Activated naive CD4-positive, alpha-beta T cell treated with anti-CD3 and anti-CD28 coated beads for 36 hours (primary cell): Measurements from ENCODE around the gene S1PR5. TPM values are rescaled to one million over a fixed set of nuclear protein-coding genes. Genes with fewer than 3 reads are reported as not detected.

Experiments used
- CTCF ChIA-PET: fragments of 350-600 bp; sonication (Branson Sonifier 250); formaldehyde crosslinking; loops from one replicate; lab custom pipeline; 2021; ENCODE audit warnings: antibody characterized with exemption; lab: Charles Lee
- DNase-seq: peaks from one replicate; pipeline ENCODE4 v3.0.0-alpha.2; 2020
- H3K27ac Mint-ChIP-seq: one replicate; pipeline ENCODE4 v1.8.0; 2021; ENCODE audit warnings: mild to moderate bottlenecking, mixed read lengths
- H3K27me3 Mint-ChIP-seq: one replicate; pipeline ENCODE4 v1.8.0; 2021; ENCODE audit warnings: low read depth, mixed read lengths
- H3K36me3 Mint-ChIP-seq: one replicate; pipeline ENCODE4 v1.8.0; 2021; ENCODE audit warnings: low read depth, mixed read lengths
- H3K4me1 Mint-ChIP-seq: one replicate; pipeline ENCODE4 v1.8.0; 2021; ENCODE audit warnings: low read depth, mixed read lengths
- H3K4me3 Mint-ChIP-seq: one replicate; pipeline ENCODE4 v1.8.0; 2021; ENCODE audit warnings: mild to moderate bottlenecking, moderate library complexity, mixed read lengths
- H3K9me3 Mint-ChIP-seq: one replicate; pipeline ENCODE4 v1.8.0; 2021; ENCODE audit warnings: mixed read lengths
- intact Hi-C: fragments of 100-400 bp; cut with micrococcal nuclease; formaldehyde crosslinking; loops from one replicate; pipeline ENCODE4 v1.15.1; 2023
- total RNA-seq, 2 experiments: library from RNA; stranded (reverse); gene quantifications; one replicate each; pipeline ENCODE4 v1.2.3, GENCODE V29; 2021

The S1PR5 gene, protein sequence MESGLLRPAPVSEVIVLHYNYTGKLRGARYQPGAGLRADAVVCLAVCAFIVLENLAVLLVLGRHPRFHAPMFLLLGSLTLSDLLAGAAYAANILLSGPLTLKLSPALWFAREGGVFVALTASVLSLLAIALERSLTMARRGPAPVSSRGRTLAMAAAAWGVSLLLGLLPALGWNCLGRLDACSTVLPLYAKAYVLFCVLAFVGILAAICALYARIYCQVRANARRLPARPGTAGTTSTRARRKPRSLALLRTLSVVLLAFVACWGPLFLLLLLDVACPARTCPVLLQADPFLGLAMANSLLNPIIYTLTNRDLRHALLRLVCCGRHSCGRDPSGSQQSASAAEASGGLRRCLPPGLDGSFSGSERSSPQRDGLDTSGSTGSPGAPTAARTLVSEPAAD
- not detected for total RNA-seq

DNA sequence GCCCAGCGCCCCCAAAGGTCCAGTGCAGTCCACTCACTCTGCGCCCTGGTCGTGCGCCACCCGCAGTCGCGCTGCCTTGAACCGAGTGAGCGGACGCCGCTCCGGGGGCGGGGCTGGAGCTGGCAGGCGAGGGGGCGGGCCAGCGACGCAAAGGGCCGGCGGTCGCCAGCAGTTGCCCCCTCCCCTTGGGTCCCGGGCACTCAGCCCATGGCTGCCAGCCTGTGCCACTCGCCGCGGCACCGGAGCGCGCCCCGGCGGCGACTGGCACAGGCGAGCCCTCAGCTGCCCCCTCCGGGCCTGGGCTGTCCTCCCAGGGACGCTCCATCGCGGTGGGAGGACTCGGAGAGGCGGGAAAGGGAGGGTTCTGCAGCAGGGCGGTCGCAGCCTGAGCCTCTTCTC lies at the start of gene S1PR5:
Gene S1PR5 (minus strand): TSS at position 87 of the 399 bp plus-strand sequence. CDS start 2,436 bp downstream, outside the sequence.
- DNase-seq, result no peak
- Mint-ChIP-seq H3K27ac (no peak within 1 kb of the TSS), H3K4me3 (peak within 1 kb of the TSS; percentile 59), H3K9me3 (no peaks in the 10 kb centered on the region), H3K4me1 (peaks cover 24% of the 10 kb centered on the region), H3K36me3 (no peaks in the 10 kb centered on the region), H3K27me3 (peaks cover 60% of the 10 kb centered on the region)
- intact Hi-C loops, result no loop called here
- CTCF ChIA-PET, result interaction anchor here (3.6 kb wide), 1 partner anchor 9 kb away, joined by 16 read pairs; no protein-coding TSS in a partner anchor

DNA sequence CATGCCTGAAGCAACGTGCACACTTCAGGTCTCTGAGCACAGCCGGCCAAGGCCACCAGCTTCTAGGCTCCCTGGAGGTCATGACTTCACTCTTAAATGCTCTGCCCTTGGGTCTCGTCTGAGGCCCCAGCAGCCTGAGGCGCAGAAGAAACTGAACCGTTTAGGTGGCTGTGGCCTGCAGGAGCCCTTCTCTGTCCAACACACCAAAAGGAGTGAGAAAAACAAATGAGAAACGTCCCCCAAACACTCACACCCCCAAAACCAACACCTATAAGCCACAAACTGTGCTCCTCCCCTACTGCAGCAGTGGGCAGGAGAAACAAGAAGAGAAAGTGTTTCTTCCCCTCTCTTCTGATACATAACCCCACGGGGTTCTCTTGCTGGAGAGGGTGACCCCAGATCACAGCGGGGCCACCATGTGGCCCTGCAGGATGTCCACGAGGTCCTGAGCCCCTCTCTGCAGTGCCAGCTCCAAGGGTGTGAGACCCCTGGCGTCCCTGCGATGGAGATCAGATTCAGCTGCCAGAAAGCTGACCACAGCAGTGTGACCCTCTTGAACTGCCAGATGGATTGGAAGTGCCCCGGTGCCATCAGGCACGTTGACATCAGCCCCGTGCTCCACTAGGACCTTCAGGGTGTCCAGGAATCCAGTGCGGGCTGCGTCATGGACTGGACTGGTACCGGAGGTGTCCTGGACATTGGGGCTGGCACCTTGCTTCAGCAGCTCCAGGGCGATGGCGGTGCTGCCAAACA lies 49.6 kb upstream of the S1PR5 start:
- CTCF ChIA-PET, result interaction anchor here (0.5 to 3.0 kb wide), 7 partner anchors 14 to 168 kb away, joined by 3 to 9 read pairs (median 4); no protein-coding TSS in a partner anchor
- DNase-seq, result peak; percentile 71
- Mint-ChIP-seq H3K27me3 (no peaks in the 10 kb centered on the region), H3K9me3 (no peaks in the 10 kb centered on the region), H3K36me3 (peaks cover 38% of the 10 kb centered on the region), H3K4me3 (peak overlapping the region; percentile 94), H3K27ac (peak overlapping the region; percentile 98), H3K4me1 (peaks cover 42% of the 10 kb centered on the region)
- intact Hi-C loops, result loop anchor here (1.0 to 5.0 kb wide), 4 partner anchors 24 to 150 kb away; partner anchors contain the start of genes ATG4D and ILF3

GRCh38 chr19:10566408-10566657 lies 49.1 kb upstream of the S1PR5 start:
- intact Hi-C loops, result loop anchor here (1.0 to 5.0 kb wide), 4 partner anchors 23 to 149 kb away; partner anchors contain the start of genes ATG4D and ILF3
- Mint-ChIP-seq H3K27me3 (no peaks in the 10 kb centered on the region), H3K9me3 (no peaks in the 10 kb centered on the region), H3K27ac (peak overlapping the region; percentile 98), H3K4me3 (peak overlapping the region; percentile 94), H3K36me3 (peaks cover 43% of the 10 kb centered on the region), H3K4me1 (peaks cover 47% of the 10 kb centered on the region)
- CTCF ChIA-PET, result interaction anchor here (0.5 to 3.0 kb wide), 3 partner anchors 13 to 168 kb away, joined by 3 to 9 read pairs (median 4); no protein-coding TSS in a partner anchor
- no peak for DNase-seq

DNA sequence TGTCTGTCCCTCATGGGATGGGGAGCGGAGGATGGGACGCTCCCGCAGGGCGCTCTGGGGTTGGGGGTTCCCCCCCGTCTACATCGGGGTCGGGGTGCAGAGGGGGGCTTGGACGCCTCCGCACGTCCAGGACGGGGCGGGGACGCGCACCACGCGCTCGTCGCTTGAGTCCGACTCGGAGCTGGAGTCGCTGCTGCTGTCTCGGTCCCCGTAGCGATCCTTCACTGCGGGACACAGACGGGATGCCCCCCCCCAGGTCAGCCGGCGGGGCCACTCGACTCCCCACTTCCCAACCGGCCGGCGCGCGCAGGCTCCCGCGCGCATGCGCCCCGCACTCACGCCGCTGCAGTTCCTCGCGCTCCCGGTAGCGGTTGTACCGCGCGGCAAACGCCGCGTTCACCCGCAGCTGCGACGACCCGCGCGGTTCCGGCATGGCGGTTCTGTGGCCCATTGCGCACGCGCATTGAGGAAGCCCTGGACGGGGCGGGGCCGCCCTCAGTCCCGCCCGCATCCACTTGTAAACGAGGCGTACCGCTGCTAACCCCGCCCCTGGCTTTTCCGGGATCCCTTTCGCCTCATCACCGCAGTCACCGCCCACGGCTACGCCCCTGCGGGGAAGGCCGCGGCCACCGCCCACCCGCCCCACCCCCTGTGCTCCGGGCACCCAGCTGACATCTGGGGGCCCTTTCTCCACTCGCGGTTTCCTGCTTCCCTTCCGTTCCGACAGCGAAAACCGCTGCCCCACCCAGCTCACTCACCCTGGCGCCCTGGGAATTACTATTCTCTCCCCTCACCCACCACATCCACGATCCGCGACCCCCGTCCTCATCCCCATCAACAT lies 48.5 kb upstream of the S1PR5 start, which contains the start of gene KRI1:
Gene KRI1 (minus strand): TSS at position 444 of the 841 bp plus-strand sequence. CDS start 11 bp downstream, at position 433.
- H3K4me3 Mint-ChIP-seq, result peak within 1 kb of the TSS; percentile 94
- peaks cover 46% of the 10 kb centered on the region for H3K36me3 Mint-ChIP-seq
- CTCF ChIA-PET, result interaction anchor here (0.5 to 3.0 kb wide), 3 partner anchors 13 to 169 kb away, joined by 3 to 9 read pairs (median 4); no protein-coding TSS in a partner anchor
- peak; percentile 99 for DNase-seq
- H3K4me1 Mint-ChIP-seq, result peaks cover 49% of the 10 kb centered on the region
- no peaks in the 10 kb centered on the region for H3K27me3 Mint-ChIP-seq
- peak within 1 kb of the TSS; percentile 98 for H3K27ac Mint-ChIP-seq
- intact Hi-C loops, result loop anchor here (1.0 to 5.0 kb wide), 5 partner anchors 10 to 148 kb away; partner anchors contain the start of genes ATG4D and ILF3
- H3K9me3 Mint-ChIP-seq, result no peaks in the 10 kb centered on the region

DNA sequence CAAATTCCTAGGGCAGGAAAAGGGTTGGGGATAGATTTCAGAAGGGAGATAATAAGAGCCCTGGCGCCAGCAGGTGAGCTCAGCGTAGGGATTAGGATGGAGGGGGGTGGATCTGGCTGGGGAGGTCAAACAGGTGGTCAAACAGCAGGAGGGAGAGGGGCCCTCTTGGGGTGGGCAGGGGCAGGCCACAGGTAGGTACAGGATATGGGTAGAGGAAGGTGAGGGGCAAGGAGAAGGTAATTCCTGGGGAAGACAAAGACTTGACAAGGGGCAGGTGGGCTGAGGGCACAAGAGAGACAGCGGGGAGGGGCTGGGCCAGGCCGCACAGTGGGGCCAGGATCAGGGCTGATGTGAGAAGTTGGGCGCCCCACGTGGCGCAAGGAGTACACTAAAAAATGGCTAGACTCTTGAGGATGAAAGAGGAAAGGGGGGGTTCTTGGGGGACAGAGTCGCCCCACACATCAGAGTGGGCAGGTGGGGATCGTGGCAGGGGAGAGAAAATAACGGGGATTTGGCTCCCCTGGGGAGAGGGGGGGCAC lies 47.9 kb upstream of the S1PR5 start:
- CTCF ChIA-PET, result no interaction called here
- intact Hi-C loops, result loop anchor here (1.0 to 5.0 kb wide), 3 partner anchors 10 to 148 kb away; no protein-coding TSS in a partner anchor
- Mint-ChIP-seq H3K9me3 (no peaks in the 10 kb centered on the region), H3K27ac (peak overlapping the region; percentile 98), H3K36me3 (peaks cover 51% of the 10 kb centered on the region), H3K4me3 (peak overlapping the region; percentile 94), H3K4me1 (peaks cover 47% of the 10 kb centered on the region), H3K27me3 (no peaks in the 10 kb centered on the region)
- DNase-seq, result peak; percentile 67

GRCh38 chr19:10562609-10563008 lies 45.4 kb upstream of the S1PR5 start:
- CTCF ChIA-PET, result interaction anchor here (0.6 to 1.5 kb wide), 4 partner anchors 11 to 137 kb away, joined by 4 to 8 read pairs (median 4); no protein-coding TSS in a partner anchor
- Mint-ChIP-seq H3K36me3 (peaks cover 58% of the 10 kb centered on the region), H3K27ac (peak overlapping the region; percentile 8), H3K27me3 (no peaks in the 10 kb centered on the region), H3K4me3 (peak overlapping the region; percentile 27), H3K4me1 (peaks cover 47% of the 10 kb centered on the region), H3K9me3 (no peaks in the 10 kb centered on the region)
- intact Hi-C loops, result no loop called here
- DNase-seq, result no peak

DNA sequence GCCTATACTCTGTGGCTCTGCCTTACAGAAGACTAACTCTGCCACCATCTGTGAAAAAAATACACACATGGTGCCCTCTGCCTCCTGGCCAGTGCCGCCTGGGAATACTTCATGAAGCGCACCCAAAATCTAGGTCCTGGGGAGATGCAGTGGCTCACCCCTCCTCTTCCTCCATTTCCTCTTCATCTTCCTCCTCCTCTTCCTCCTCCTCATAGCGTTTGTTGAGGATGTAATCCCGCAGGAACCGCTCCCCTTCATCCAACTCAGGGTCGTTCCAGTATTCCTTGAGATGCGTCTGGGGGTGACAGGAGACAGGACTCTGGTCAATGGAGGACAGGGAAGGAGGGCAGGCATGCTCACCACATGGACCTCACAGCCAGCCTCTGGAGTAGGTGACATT lies 42.9 kb upstream of the S1PR5 start:
- Mint-ChIP-seq H3K4me1 (peaks cover 43% of the 10 kb centered on the region), H3K9me3 (no peaks in the 10 kb centered on the region), H3K27me3 (no peaks in the 10 kb centered on the region), H3K27ac (no peak overlapping the region), H3K4me3 (no peak overlapping the region), H3K36me3 (peaks cover 48% of the 10 kb centered on the region)
- CTCF ChIA-PET, result no interaction called here
- DNase-seq, result no peak
- intact Hi-C loops, result no loop called here

GRCh38 chr19:10557603-10558197 lies 40.5 kb upstream of the S1PR5 start:
- Mint-ChIP-seq H3K4me3 (no peak overlapping the region), H3K36me3 (peaks cover 54% of the 10 kb centered on the region), H3K27me3 (no peaks in the 10 kb centered on the region), H3K9me3 (no peaks in the 10 kb centered on the region), H3K4me1 (peaks cover 54% of the 10 kb centered on the region), H3K27ac (no peak overlapping the region)
- CTCF ChIA-PET, result no interaction called here
- intact Hi-C loops, result no loop called here
- DNase-seq, result no peak

GRCh38 chr19:10555610-10555973 lies 38.3 kb upstream of the S1PR5 start:
- Mint-ChIP-seq H3K27me3 (no peaks in the 10 kb centered on the region), H3K9me3 (no peaks in the 10 kb centered on the region), H3K4me1 (peaks cover 54% of the 10 kb centered on the region), H3K4me3 (no peak overlapping the region), H3K27ac (peak overlapping the region; percentile 75), H3K36me3 (peaks cover 55% of the 10 kb centered on the region)
- intact Hi-C loops, result loop anchor here (1.0 kb wide), 1 partner anchor 10 kb away; no protein-coding TSS in a partner anchor
- CTCF ChIA-PET, result interaction anchor here (1.2 to 1.8 kb wide), 2 partner anchors 14 to 144 kb away, joined by 4 to 5 read pairs; no protein-coding TSS in a partner anchor
- no peak for DNase-seq

GRCh38 chr19:10554760-10555609 lies 37.7 kb upstream of the S1PR5 start:
- Mint-ChIP-seq H3K27me3 (no peaks in the 10 kb centered on the region), H3K9me3 (no peaks in the 10 kb centered on the region), H3K4me1 (peaks cover 54% of the 10 kb centered on the region), H3K4me3 (no peak overlapping the region), H3K36me3 (peaks cover 49% of the 10 kb centered on the region), H3K27ac (peak overlapping the region; percentile 96)
- peak; percentile 34 for DNase-seq
- intact Hi-C loops, result loop anchor here (1.0 to 5.0 kb wide), 2 partner anchors 10 to 48 kb away; no protein-coding TSS in a partner anchor
- CTCF ChIA-PET, result interaction anchor here (0.6 to 1.8 kb wide), 3 partner anchors 14 to 145 kb away, joined by 3 to 5 read pairs (median 4); no protein-coding TSS in a partner anchor
